Measurements from ENCODE around the gene TSHZ1.

TSHZ1 gene

GRCh38 chr18:75251466-75251865 lies 40.9 kb downstream of the TSHZ1 start:
- DNase-seq (ENCODE audit: low read depth) = no peak
- H3K4me3 ChIP-seq (ENCODE audit: low read depth, low read length) = no peak overlapping the region
- TF ChIP-seq, protein P1, sequence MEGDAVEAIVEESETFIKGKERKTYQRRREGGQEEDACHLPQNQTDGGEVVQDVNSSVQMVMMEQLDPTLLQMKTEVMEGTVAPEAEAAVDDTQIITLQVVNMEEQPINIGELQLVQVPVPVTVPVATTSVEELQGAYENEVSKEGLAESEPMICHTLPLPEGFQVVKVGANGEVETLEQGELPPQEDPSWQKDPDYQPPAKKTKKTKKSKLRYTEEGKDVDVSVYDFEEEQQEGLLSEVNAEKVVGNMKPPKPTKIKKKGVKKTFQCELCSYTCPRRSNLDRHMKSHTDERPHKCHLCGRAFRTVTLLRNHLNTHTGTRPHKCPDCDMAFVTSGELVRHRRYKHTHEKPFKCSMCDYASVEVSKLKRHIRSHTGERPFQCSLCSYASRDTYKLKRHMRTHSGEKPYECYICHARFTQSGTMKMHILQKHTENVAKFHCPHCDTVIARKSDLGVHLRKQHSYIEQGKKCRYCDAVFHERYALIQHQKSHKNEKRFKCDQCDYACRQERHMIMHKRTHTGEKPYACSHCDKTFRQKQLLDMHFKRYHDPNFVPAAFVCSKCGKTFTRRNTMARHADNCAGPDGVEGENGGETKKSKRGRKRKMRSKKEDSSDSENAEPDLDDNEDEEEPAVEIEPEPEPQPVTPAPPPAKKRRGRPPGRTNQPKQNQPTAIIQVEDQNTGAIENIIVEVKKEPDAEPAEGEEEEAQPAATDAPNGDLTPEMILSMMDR (conservative IDR thresholded peaks at IDR 0.05; ENCODE audit: low read depth, low read length) = no peak

DNA sequence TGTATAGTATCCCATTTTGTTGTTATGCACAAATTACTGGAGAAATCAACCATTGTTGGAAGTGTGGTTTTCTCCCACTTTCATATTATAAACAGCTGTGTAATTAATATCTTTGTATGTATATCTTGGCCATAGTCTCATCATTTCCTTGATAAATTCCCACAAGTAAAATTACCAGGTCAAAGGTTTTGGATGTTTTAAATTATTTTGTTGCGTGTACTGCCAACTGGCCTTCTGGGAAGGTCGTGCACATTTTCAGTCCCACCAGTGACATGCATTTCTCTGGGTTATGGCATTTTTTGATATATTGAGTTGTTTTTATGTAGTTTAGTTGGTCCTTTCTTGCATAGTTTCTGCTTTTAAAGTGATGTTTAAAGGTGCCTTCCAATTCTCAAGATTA lies 41.5 kb downstream of the TSHZ1 start:
- no peak overlapping the region for H3K4me3 ChIP-seq (ENCODE audit: low read depth, low read length)
- TF ChIP-seq, protein P1 (conservative IDR thresholded peaks at IDR 0.05; ENCODE audit: low read depth, low read length) = no peak
- no peak for DNase-seq (ENCODE audit: low read depth)

DNA sequence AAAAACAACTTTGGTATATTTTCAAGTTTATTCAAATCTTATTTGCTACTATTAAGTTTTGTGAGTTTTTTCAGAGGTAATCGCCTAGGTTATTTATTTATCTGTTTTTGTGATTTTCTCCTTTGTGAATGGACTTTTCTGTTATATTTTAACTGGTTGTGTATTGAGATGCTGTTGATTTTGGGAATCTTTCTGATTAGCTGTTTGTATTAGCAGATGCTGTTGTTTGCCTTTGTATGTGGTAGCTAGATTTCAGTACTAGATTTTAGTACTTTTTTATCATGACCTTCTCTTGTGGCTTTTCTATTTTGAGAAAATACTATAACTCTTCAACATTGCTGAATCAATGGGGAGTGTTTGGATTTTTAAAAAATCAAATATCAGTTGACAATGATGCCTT lies 42.4 kb downstream of the TSHZ1 start:
- DNase-seq (ENCODE audit: low read depth) = no peak

GRCh38 chr18:75253784-75254183 lies 43.2 kb downstream of the TSHZ1 start:
- TF ChIP-seq, protein P1 (conservative IDR thresholded peaks at IDR 0.05; ENCODE audit: low read depth, low read length) = no peak
- H3K4me3 ChIP-seq (ENCODE audit: low read depth, low read length) = no peak overlapping the region
- peak; percentile 56 for DNase-seq (ENCODE audit: low read depth)

More for the DNA sequence above, 42.4 kb downstream of the TSHZ1 start:
- TF ChIP-seq, protein P1 (conservative IDR thresholded peaks at IDR 0.05; ENCODE audit: low read depth, low read length) = no peak
- H3K4me3 ChIP-seq (ENCODE audit: low read depth, low read length) = no peak overlapping the region

DNA sequence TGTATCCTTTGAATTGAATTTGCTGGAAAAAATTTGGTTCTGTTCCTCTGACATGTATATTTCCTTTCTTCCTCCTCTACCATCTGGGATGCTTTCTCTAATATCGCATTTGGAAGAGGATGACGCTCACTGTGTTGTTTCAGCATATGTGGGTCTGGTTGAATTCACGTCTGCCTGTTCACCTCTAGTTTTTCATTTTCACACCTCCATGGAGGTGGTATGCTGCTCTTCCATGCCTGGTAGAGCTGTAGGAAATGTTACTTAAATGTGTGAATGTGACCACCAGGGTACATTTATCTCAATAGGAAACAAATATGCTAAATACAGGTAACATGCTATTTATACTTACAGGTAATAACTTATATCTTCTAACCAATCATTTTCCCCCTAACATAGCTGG lies 44.5 kb downstream of the TSHZ1 start:
- no peak overlapping the region for H3K4me3 ChIP-seq (ENCODE audit: low read depth, low read length)
- TF ChIP-seq, protein P1 (conservative IDR thresholded peaks at IDR 0.05; ENCODE audit: low read depth, low read length) = no peak
- DNase-seq (ENCODE audit: low read depth) = no peak

GRCh38 chr18:75256376-75256775 lies 45.8 kb downstream of the TSHZ1 start:
- DNase-seq (ENCODE audit: low read depth) = no peak
- no peak overlapping the region for H3K4me3 ChIP-seq (ENCODE audit: low read depth, low read length)
- TF ChIP-seq, protein P1 (conservative IDR thresholded peaks at IDR 0.05; ENCODE audit: low read depth, low read length) = no peak

DNA sequence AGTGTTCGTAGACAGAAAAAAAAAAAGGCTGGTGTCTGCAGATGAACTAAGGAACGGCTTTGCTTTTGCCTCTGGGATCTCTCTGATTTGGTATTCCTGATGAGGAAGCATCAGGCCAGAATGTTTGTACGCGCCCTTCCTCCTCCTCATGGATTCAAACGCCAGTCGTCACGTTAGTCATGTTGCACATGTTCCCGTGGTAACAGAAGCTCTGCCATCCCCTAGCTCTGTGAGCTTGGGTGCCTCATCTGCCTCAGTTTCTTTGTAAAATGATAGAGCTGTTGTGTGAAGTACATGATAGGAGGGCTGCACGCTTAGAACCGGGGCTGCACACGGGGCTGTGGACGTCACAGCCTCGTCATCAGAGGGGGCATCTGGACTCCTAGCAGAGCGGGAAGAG lies 47.0 kb downstream of the TSHZ1 start:
- no peak for DNase-seq (ENCODE audit: low read depth)
- TF ChIP-seq, protein P1 (conservative IDR thresholded peaks at IDR 0.05; ENCODE audit: low read depth, low read length) = no peak
- no peak overlapping the region for H3K4me3 ChIP-seq (ENCODE audit: low read depth, low read length)

Data from choroid plexus epithelial cell (primary cell).